HG03378 (cell line): Measurements from ENCODE around the gene MEDAG.

Experiments
- ATAC-seq: cut with Tn5 transposase; IDR thresholded peaks from one replicate; pipeline ENCODE4 v1.9.1; 2021; ENCODE audit warnings: mild to moderate bottlenecking, moderate library complexity; ENCODE audit not compliant: unreplicated experiment

The MEDAG gene

GRCh38 chr13:30872685-30873461 lies 33.2 kb upstream of the MEDAG start:
- no peak for ATAC-seq

- no peak for ATAC-seq
Measured at GRCh38 chr13:30873499-30873898, 32.6 kb upstream of the MEDAG start.

- ATAC-seq: no peak
Measured at GRCh38 chr13:30874111-30874510, 32.0 kb upstream of the MEDAG start.

GRCh38 chr13:30874561-30874960 lies 31.5 kb upstream of the MEDAG start:
- no peak for ATAC-seq

GRCh38 chr13:30877335-30877734 lies 28.7 kb upstream of the MEDAG start:
- ATAC-seq: no peak

- no peak for ATAC-seq
Measured at GRCh38 chr13:30880151-30880855, 25.8 kb upstream of the MEDAG start.

GRCh38 chr13:30880856-30881155 lies 25.3 kb upstream of the MEDAG start:
- ATAC-seq: no peak

- ATAC-seq: no peak
Measured at GRCh38 chr13:30881191-30881651, 24.9 kb upstream of the MEDAG start.

- no peak for ATAC-seq
Measured at GRCh38 chr13:30882026-30882850, 23.8 kb upstream of the MEDAG start.

GRCh38 chr13:30882996-30883766 lies 22.9 kb upstream of the MEDAG start:
- no peak for ATAC-seq

- no peak for ATAC-seq
Measured at GRCh38 chr13:30884543-30884942, 21.5 kb upstream of the MEDAG start.

- no peak for ATAC-seq
Measured at GRCh38 chr13:30889196-30889690, 16.8 kb upstream of the MEDAG start.

GRCh38 chr13:30892966-30893365 lies 13.1 kb upstream of the MEDAG start:
- ATAC-seq: no peak

- ATAC-seq: no peak
Measured at GRCh38 chr13:30895773-30896172, 10.3 kb upstream of the MEDAG start.

- ATAC-seq: no peak
Measured at GRCh38 chr13:30898070-30898469, 8.0 kb upstream of the MEDAG start.

GRCh38 chr13:30898678-30899241 lies 7.3 kb upstream of the MEDAG start:
- no peak for ATAC-seq

- no peak for ATAC-seq
Measured at GRCh38 chr13:30900436-30900835, 5.6 kb upstream of the MEDAG start.

- no peak for ATAC-seq
Measured at GRCh38 chr13:30900952-30901749, 4.9 kb upstream of the MEDAG start.

GRCh38 chr13:30904043-30904442 lies 2.0 kb upstream of the MEDAG start:
- ATAC-seq: no peak
